GM21390 (cell line): ENCODE data around the gene GARIN5A.
"Not testable (repeated sequence)": the region's sequence is repeated elsewhere in the genome, so short reads cannot be mapped to it uniquely, and the experiment has no call there.

Experiments used
- ATAC-seq: cut with Tn5 transposase; IDR thresholded peaks from one replicate; pipeline ENCODE4 v1.9.1; 2021; ENCODE audit not compliant: unreplicated experiment

The GARIN5A gene

DNA sequence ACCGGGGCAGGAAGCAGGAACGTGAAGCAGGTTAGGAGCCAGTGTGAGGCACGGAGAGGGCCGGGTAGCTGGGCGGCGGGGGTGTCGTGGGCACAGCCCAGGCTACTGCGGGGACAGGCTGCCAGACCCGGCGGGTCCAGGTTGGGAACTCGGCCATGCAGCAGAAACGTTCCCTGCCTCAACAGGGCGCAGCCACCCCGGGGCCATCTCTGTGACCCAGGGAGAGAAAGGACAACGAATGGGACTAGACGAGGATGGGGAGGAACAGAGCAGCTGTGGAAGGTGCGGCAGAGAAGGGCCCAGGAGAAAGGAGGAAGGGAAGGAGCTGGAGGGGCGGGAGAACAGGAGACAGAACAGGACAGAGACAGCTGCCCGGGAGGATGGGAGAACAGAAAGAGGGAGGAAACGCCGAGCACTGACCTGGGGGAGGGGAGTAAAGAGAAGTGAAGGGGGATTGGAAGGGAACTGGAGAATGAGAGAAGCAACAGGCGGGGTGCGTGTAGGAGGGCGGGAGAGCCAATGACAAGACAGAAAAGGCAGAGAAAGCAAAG, 12.9 kb upstream of the GARIN5A start:
- no peak for ATAC-seq

GRCh38 chr19:50488389-50489194, 11.9 kb upstream of the GARIN5A start:
- ATAC-seq, result no peak

DNA sequence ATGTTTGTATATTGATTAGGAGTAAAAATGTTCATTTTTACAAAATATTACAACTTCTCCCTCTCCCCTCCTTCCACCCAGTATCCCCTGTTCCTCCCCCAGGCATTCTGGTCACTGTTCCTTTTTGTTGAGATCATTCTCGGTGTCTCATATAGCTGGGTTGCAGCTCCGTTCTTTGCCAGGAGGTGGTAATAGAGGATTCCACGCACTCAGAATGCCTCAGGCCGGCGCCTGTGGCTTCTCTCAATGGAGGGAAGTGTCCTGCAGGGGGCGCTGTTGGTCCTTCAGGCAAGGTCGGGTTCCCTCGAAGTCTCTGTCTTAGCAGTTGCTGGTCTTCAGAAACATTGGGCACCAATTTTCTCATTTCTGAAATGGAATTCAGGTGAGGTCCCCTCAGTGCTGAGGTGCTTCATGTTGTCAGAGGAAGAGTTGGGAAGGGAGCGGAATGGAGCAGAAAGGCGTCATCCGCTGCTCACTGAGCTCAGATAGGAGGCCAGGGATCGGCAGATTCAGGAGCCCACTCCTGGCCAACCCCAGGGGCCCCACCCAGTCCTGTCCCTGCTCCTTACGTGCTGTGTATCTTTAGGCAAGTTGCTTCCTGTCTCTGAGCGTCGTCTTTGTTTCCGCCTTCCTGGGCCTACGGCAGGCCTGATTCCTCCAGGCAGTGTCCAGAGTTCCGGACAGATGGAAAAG, 10.3 kb upstream of the GARIN5A start:
- no peak for ATAC-seq

DNA sequence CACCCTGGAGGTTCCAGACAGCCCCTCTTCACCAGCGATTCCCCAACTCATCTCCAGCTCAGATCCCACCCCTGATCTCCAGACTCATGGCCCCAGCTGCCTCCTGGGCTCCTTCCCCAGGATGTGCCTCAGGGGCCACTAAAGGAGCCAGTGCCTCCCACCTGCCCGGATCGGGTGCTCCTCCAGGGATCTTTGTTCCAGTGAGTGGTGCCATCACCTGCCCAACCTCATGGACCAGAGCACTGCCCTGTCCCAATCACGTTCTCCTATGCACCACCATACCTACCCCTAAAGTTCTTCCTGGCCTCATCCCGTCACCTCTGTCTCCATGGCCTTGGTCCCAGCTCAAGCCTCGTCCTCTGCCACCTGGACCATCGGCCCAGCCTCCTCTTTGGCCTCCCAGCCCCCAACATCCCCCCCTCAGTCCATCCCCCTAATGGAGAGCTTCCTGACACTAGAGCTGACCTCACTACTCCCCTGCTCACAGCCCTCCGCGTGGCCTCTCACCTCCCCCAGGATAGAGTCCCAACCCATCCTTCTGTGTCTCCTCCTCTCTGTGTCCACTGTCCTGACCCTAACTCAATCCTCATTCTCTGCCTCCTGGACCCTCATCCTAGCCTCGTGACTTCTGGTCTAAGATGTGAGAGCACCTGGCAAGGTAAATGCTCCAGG, 8.8 kb upstream of the GARIN5A start:
- no peak for ATAC-seq

GRCh38 chr19:50482916-50483315, 6.3 kb upstream of the GARIN5A start:
- ATAC-seq, result no peak

GRCh38 chr19:50482271-50482855, 5.7 kb upstream of the GARIN5A start:
- no peak for ATAC-seq

DNA sequence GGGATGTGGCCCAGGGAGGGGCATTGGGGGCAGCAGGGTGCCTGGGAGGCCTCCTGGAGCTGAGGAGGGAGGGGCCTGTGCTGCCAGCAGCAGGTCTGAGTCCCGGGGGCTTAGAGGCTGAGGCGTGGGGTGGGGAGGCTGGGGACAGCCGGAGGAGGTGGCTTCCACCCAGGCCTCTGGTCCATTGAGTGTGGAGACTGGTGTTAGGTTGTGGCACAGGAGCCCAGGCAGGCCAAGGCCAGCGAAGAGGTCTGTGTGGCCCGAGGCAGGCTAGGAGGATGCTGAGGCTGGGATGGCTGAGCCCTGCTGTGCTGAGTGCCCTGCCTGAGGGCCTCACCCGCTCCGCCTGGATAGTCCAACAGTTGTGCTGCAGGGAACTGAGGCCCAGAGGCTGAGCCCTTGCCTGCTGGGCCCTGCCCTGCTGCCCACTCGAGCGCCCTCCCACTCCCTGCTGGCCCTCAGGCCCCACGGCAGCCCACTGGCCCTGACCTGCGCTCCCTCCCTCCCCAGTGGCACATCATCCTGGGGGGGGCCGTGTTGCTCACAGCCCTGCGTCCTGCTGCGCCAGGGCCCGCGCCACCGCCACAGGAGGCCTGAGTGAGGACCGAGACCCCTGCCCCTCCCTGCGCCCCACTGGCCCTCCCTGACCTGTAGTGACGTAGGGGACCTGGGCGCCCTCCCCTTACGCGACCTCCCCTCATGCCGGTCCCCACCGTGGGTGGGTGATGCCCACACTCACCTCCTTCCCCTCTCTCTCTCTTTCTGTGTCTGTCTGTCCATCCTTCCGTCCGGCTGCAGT, 4.9 kb upstream of the GARIN5A start:
- no peak for ATAC-seq

GRCh38 chr19:50480281-50481111, 3.8 kb upstream of the GARIN5A start:
- no peak for ATAC-seq

GRCh38 chr19:50479761-50480251, 3.2 kb upstream of the GARIN5A start:
- no peak for ATAC-seq

DNA sequence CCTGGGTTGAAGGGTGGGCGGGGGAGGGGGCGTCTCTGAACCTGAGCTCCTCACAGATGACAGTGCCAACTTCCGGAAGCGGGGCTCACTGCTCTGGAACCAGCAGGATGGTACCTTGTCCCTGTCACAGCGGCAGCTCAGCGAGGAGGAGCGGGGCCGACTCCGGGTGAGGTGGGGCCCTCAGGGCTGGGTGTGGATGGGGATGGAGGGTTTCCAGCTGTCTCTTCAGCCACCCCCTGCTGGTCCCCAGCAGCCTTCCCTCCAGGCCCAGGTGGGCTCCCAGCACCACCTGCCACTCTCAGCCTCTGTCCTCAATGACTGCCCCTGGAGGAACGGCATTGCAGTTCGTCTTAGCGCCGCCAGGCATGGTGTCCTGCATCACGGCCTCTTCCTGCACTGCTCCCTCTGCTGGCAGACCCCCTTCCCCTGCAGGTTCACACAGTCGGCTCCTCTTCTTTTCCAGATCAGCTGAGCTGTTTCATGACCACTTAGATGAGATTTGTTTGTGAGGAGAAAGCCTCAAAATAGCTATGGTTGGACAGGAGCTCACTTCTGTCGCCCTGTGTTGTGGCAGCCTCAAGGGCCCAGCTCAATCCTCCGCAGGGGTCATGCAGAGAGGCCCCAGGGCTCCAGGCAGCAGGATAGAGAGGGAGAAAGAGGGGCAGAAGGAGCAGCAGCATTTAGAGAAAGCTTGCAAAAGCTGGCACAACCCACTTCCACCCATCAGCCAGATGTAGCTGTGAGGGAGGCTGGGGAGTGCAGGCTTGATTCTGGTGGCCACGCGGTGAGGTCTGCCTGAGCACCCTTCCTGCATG, 2.5 kb upstream of the GARIN5A start:
- no peak for ATAC-seq

- ATAC-seq, result no peak
Observed at GRCh38 chr19:50477751-50478515, 1.3 kb upstream of the GARIN5A start.

DNA sequence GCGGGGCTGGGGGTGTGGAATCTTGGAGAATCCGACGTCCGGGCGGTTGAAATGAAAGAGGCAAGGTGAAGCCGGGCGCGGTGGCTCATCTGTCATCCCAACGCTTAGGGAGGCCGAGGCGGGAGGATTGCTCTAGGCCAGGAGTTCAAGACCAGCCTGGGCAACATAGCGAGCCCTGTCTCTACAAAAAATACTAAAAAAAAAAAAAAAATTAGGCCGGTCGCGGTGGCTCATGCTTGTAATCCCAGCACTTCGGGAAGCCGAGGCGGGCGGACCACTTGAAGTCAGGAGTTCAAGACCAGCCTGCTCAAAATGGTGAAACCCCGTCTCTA, 225 bp upstream of the GARIN5A start:
- no peak for ATAC-seq

DNA sequence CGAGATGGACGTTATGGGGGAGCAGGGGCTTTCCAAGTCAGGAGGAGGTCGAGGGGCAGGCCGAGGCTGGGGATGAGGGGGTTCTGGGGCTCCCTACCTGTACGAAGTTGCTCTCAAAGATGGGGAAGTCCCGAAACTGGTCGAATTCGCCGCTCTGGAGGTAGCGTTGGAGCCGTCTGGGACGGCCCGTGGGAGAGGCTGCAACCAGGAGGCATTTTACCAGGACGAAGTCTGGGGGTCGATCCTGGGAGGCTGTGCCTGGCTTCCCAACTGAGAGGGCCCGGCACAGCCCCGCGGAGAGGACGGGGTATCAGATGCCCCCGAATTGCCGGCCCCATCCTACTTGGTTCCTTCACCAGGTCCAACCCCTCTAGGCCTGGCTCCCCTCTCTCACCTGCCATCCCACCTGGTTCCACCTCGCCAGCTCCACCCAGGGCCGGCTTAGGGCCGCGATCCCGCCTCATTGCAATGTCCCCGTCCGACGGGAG, 868 bp downstream of the GARIN5A start:
- no peak for ATAC-seq

GRCh38 chr19:50475101-50475568, 1.5 kb downstream of the GARIN5A start:
- ATAC-seq, result no peak

DNA sequence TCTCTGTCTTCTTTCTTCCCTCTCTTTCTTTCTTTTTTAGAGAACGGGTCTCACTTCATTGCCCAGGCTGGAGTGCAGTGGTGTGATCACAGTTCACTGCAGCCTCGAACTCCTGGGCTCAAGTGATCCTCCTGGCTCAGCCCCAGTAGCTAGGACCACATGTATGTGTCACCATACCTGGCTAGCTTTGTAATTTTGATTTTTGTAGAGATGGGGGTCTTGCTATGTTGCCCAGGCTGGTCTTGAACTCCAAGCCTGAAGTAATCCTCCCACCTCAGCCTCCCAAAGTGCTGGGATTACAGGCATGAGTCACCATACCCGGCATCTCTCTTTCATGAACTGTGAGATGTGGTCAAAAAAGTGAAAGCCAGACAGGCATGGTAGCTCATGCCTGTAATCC, 3.3 kb downstream of the GARIN5A start:
- ATAC-seq, result not testable (repeated sequence)

- ATAC-seq, result no peak
Observed at GRCh38 chr19:50468818-50469217, 7.8 kb downstream of the GARIN5A start.

DNA sequence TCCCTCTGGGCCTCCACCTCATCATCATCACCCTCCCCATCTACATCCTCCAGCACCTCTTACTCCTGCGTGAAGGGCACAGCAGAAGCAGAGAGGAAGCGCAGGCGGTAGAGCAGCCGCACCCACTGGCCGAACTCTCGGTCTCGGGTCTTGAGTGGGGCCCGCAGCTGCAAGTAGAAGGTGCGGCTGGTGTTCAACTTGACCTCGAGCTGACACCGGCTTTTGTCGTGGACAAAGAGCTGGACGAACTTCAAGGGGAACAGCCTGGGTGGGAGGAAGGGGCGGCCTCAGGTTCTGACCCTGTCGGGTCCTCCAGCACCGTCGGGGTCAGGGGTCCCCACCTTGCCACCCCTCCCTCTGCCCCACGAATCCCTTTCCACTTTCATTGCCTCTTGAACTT, 9.1 kb downstream of the GARIN5A start:
- ATAC-seq, result no peak

- ATAC-seq, result no peak
Observed at GRCh38 chr19:50466706-50467039, 10.0 kb downstream of the GARIN5A start.
